Panc1 (cell line): ENCODE results near the gene OAS3.

Experiments
- TCF7L2 ChIP-seq: IDR thresholded peaks from 2 replicates; pipeline ENCODE4 v1.6.1; 2011; ENCODE audit warnings: mild to moderate bottlenecking, low read depth, low read length, inconsistent platforms
- TF ChIP-seq, protein P1 (sequence below), 2 experiments: IDR thresholded peaks; 2 replicates each; pipeline ENCODE4 v1.6.1; 2011 to 2012; ENCODE audit warnings: low read depth in 2 of 2, control low read depth in 1 of 2, low read length in 1 of 2, mild to moderate bottlenecking in 1 of 2, moderate library complexity in 1 of 2; ENCODE audit not compliant: insufficient read depth in 1 of 2
- TF ChIP-seq, protein P2 (sequence below): fragments of 450-650 bp; IDR thresholded peaks from 2 replicates; pipeline ENCODE4 v1.5.1; 2017; ENCODE audit warnings: mild to moderate bottlenecking

- no peak for TF ChIP-seq TCF7L2
- TF ChIP-seq, protein P1, sequence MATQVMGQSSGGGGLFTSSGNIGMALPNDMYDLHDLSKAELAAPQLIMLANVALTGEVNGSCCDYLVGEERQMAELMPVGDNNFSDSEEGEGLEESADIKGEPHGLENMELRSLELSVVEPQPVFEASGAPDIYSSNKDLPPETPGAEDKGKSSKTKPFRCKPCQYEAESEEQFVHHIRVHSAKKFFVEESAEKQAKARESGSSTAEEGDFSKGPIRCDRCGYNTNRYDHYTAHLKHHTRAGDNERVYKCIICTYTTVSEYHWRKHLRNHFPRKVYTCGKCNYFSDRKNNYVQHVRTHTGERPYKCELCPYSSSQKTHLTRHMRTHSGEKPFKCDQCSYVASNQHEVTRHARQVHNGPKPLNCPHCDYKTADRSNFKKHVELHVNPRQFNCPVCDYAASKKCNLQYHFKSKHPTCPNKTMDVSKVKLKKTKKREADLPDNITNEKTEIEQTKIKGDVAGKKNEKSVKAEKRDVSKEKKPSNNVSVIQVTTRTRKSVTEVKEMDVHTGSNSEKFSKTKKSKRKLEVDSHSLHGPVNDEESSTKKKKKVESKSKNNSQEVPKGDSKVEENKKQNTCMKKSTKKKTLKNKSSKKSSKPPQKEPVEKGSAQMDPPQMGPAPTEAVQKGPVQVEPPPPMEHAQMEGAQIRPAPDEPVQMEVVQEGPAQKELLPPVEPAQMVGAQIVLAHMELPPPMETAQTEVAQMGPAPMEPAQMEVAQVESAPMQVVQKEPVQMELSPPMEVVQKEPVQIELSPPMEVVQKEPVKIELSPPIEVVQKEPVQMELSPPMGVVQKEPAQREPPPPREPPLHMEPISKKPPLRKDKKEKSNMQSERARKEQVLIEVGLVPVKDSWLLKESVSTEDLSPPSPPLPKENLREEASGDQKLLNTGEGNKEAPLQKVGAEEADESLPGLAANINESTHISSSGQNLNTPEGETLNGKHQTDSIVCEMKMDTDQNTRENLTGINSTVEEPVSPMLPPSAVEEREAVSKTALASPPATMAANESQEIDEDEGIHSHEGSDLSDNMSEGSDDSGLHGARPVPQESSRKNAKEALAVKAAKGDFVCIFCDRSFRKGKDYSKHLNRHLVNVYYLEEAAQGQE (IDR thresholded peaks at IDR 0.05; ENCODE audit: insufficient read depth in 1 of 2, low read depth in 2 of 2, low read length in 1 of 2): no peak
- TF ChIP-seq, protein P2, sequence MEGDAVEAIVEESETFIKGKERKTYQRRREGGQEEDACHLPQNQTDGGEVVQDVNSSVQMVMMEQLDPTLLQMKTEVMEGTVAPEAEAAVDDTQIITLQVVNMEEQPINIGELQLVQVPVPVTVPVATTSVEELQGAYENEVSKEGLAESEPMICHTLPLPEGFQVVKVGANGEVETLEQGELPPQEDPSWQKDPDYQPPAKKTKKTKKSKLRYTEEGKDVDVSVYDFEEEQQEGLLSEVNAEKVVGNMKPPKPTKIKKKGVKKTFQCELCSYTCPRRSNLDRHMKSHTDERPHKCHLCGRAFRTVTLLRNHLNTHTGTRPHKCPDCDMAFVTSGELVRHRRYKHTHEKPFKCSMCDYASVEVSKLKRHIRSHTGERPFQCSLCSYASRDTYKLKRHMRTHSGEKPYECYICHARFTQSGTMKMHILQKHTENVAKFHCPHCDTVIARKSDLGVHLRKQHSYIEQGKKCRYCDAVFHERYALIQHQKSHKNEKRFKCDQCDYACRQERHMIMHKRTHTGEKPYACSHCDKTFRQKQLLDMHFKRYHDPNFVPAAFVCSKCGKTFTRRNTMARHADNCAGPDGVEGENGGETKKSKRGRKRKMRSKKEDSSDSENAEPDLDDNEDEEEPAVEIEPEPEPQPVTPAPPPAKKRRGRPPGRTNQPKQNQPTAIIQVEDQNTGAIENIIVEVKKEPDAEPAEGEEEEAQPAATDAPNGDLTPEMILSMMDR: no peak
Measured at GRCh38 chr12:112977139-112977538, 38.9 kb downstream of the OAS3 start.
